Activated T-helper 1 cell treated with anti-CD3 and anti-CD28 coated beads, Interleukin-12 subunit alpha, Interleukin-12 subunit beta, Interleukin-2, Interleukin-4 antibody, amounts not matched to agents 30 ng/mL and 10 ng/mL and 1 ng/mL, durations not matched to agents 14 hours and 24 hours and 36 hours (primary cell): ENCODE results near the gene PMFBP1. TPM values are rescaled to one million over a fixed set of nuclear protein-coding genes. Genes with fewer than 3 reads are reported as not detected.
"Not testable (repeated sequence)": the region's sequence is repeated elsewhere in the genome, so short reads cannot be mapped to it uniquely, and the experiment has no call there.

Experiments
- DNase-seq: peaks from one replicate; pipeline ENCODE4 v3.0.0; 2021; ENCODE audit warnings: low spot score
- H3K27ac Mint-ChIP-seq: one replicate; pipeline ENCODE4 v1.8.0; 2021; ENCODE audit warnings: mild to moderate bottlenecking, mixed read lengths
- H3K27me3 Mint-ChIP-seq: one replicate; pipeline ENCODE4 v1.8.0; 2022; ENCODE audit warnings: mild to moderate bottlenecking, moderate library complexity, mixed read lengths; ENCODE audit not compliant: insufficient read depth
- H3K36me3 Mint-ChIP-seq: one replicate; pipeline ENCODE4 v1.8.0; 2021; ENCODE audit warnings: low read depth, mixed read lengths
- H3K4me1 Mint-ChIP-seq: one replicate; pipeline ENCODE4 v1.8.0; 2021; ENCODE audit warnings: low read depth, mixed read lengths
- H3K4me3 Mint-ChIP-seq: one replicate; pipeline ENCODE4 v1.8.0; 2021; ENCODE audit warnings: mild to moderate bottlenecking, moderate library complexity, mixed read lengths
- H3K9me3 Mint-ChIP-seq: one replicate; pipeline ENCODE4 v1.8.0; 2021; ENCODE audit warnings: mixed read lengths
- intact Hi-C: fragments of 100-400 bp; cut with micrococcal nuclease; formaldehyde crosslinking; loops from one replicate; pipeline ENCODE4 v1.15.1; 2024
- total RNA-seq: library from RNA; stranded (reverse); gene quantifications from 2 replicates; pipeline ENCODE4 v1.2.3, GENCODE V29; 2022

PMFBP1 gene
- total RNA-seq, 1 donor from 2014 or later, result 0.39 TPM

DNA sequence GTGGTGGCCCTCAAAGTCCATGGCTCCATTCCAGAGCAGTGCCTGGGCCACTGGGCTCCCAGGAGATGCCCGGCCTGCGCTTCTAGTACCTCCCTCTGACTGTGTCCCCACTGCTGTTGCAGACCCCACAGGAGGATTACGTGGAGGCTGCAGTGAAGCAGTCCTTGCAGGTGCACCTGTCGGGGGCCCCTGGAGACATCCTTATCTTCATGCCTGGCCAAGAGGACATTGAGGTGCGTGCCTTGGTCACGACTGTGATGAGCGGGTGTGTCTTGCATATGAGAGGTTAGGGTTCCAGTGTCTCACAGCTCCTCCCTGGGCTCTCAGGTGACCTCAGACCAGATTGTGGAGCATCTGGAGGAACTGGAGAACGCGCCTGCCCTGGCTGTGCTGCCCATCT is 67.0 kb downstream of the PMFBP1 start:
- no peaks in the 10 kb centered on the region for H3K9me3 Mint-ChIP-seq
- H3K4me1 Mint-ChIP-seq, result no peaks in the 10 kb centered on the region
- intact Hi-C loops, result no loop called here
- H3K27me3 Mint-ChIP-seq, result no peaks in the 10 kb centered on the region
- no peak overlapping the region for H3K27ac Mint-ChIP-seq
- no peak for DNase-seq
- H3K4me3 Mint-ChIP-seq, result no peak overlapping the region
- peaks cover 81% of the 10 kb centered on the region for H3K36me3 Mint-ChIP-seq

DNA sequence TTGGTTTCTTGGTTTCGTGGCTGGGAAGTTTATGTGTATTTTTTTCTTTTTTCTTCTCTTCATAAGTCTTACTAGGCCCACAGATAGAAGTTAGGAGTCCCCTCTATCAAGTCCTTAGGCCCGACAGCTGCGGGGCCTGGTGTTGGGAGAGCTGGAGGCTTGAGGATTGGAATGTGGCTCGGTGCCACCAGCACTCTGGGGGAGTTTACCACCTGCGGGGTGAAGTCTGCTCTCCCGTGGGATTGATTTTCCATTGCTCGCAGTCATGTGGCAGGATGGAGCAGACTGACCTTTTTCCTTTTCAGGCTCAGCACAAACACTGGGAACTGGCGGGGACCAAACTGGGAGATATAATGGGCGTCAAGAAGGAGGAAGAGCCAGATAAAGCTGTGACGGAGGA is 70.8 kb downstream of the PMFBP1 start:
- intact Hi-C loops, result no loop called here
- Mint-ChIP-seq H3K27ac (no peak overlapping the region), H3K4me1 (peaks cover 14% of the 10 kb centered on the region), H3K36me3 (peaks cover 77% of the 10 kb centered on the region), H3K9me3 (no peaks in the 10 kb centered on the region), H3K4me3 (no peak overlapping the region), H3K27me3 (no peaks in the 10 kb centered on the region)
- no peak for DNase-seq

- Mint-ChIP-seq H3K27me3 (no peaks in the 10 kb centered on the region), H3K9me3 (no peaks in the 10 kb centered on the region), H3K27ac (no peak overlapping the region), H3K4me1 (peaks cover 32% of the 10 kb centered on the region), H3K36me3 (peaks cover 70% of the 10 kb centered on the region), H3K4me3 (no peak overlapping the region)
- intact Hi-C loops, result loop anchor here (1.0 kb wide), 1 partner anchor 33 kb away; no protein-coding TSS in a partner anchor
- peak; percentile 35 for DNase-seq
These were observed 72.6 kb downstream of the PMFBP1 start for GRCh38 chr16:72099377-72099818.

DNA sequence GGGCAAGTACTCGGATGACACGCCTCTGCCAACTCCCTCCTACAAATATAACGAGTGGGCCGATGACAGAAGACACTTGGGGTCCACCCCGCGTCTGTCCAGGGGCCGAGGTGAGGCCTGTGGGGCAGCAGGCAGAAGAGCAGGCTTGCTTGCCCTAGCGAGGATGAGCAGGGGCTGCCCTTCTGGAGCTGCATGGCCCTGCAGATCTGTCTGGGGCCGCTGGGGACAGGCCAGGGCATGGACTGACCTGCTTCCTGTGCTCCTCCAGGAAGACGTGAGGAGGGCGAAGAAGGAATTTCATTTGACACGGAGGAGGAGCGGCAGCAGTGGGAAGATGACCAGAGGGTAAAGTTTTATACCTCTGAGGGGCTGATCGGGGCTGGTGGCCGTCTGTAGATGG is 73.0 kb downstream of the PMFBP1 start:
- no peak overlapping the region for H3K27ac Mint-ChIP-seq
- H3K4me1 Mint-ChIP-seq, result peaks cover 35% of the 10 kb centered on the region
- no peak overlapping the region for H3K4me3 Mint-ChIP-seq
- intact Hi-C loops, result loop anchor here (1.0 kb wide), 1 partner anchor 33 kb away; no protein-coding TSS in a partner anchor
- H3K9me3 Mint-ChIP-seq, result no peaks in the 10 kb centered on the region
- H3K36me3 Mint-ChIP-seq, result peaks cover 68% of the 10 kb centered on the region
- DNase-seq, result no peak
- H3K27me3 Mint-ChIP-seq, result no peaks in the 10 kb centered on the region

DNA sequence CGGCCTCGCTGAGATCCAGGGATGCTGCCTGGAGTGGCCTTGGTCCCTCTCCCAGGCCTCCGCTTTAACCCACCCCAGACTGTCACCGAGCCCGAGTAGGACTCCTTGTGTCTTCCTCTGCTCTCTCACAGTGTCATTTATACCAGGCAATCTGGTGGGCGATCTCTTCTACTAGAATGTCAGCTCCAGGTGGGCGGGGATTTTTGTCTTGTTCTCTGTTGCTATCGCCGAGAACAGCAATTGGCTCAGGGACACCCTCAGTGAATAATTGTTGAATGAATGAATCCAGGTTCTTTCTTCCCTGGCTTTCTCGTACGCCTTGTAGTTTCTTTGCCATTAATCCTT is 77.7 kb downstream of the PMFBP1 start:
- peak overlapping the region; percentile 99 for H3K4me3 Mint-ChIP-seq
- peak overlapping the region; percentile 99 for H3K27ac Mint-ChIP-seq
- H3K9me3 Mint-ChIP-seq, result no peaks in the 10 kb centered on the region
- intact Hi-C loops, result loop anchor here (5.0 kb wide), 3 partner anchors 372 to 1292 kb away; partner anchors contain the start of genes PHLPP2 and VAC14
- peaks cover 64% of the 10 kb centered on the region for H3K4me1 Mint-ChIP-seq
- peaks cover 39% of the 10 kb centered on the region for H3K36me3 Mint-ChIP-seq
- no peaks in the 10 kb centered on the region for H3K27me3 Mint-ChIP-seq
- DNase-seq, result no peak

DNA sequence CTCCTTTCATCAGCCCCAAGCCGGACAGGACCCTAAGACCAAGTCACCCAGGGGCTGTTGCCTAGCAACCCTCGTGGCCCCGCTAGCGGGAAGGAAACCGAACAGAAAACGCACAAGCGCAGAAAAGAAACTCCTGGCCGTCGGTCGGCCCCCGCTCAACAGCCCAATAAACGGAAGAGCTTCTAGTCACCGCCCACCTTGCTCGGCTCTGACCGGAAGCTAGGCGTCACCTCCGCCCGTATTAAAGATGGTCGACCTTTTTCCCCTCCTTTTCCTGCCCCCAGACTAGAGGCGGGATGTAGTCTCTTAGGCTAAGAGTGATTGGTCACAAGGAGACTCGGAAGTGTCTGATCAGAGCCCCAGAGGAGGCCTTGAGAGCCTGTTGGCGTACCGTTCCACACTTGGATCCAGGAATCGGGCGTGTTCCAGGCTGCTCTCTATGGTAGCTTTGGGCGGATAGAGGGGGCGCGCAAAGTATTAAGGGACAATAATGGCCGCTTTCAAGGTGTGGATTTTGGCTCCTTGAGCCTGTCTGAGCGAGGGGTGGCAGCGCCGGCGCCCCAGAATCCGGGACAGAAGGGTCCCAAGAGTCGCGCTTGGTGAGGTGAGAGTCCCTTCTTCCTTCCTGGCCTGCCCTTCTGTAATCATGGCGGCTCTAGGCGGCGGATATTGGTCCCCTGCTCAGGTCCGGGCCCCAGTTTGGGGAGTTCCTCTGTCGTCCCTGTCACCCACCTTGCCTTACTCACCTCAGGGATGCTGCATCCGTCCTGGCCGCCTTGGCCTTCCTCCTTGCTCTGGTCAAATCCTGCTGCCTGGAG is 78.3 kb downstream of the PMFBP1 start, which contains the start of the genes DHX38 and TXNL4B:
Gene DHX38, plus strand, starts transcription at position 400 of the 818 bp plus-strand sequence. CDS start 2,311 bp downstream, outside the sequence.
Gene TXNL4B, minus strand, starts transcription at position 173 of the 818 bp plus-strand sequence. CDS start 2,871 bp downstream, outside the sequence.
- intact Hi-C loops, result loop anchor here (1.0 to 5.0 kb wide), 8 partner anchors 85 to 1291 kb away; partner anchors contain the start of genes DHODH, IST1, PHLPP2 and VAC14
- Mint-ChIP-seq H3K9me3 (no peaks in the 10 kb centered on the region), H3K4me1 (peaks cover 64% of the 10 kb centered on the region), H3K36me3 (peaks cover 44% of the 10 kb centered on the region), H3K27me3 (no peaks in the 10 kb centered on the region), H3K4me3 (peak within 1 kb of the TSS; percentile 99), H3K27ac (peak within 1 kb of the TSS; percentile 99)
- peak; percentile 92 for DNase-seq

DNA sequence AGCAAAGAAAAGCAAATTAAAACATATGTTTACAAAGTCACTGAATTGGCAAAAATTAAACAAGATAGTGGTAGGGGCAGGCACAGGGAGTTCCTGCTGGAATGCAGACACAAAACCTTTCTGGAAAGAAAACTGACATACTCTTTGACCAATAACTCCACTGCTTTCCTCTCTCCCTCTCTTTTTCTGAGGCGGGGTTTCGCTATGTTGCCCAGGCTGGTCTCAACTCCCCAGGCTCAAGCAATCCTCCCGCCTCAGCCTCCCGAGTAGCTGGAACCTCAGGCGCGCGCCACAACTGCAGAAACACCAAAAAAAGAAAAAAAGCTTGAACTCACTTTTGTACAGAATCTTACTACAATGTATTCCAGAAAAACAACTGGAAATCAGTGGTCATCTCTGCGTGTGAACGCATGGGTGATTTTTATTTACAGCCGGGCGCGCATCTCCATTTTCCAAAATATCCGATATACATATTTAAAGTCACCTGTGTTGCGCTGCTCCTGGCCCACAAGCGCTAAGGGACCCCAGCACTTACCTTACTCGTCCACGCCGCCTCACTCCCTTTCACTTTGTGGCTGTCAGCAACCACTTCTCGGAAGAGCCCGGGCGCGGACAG is 79.0 kb downstream of the PMFBP1 start:
- DNase-seq, result no peak
- H3K4me1 Mint-ChIP-seq, result peaks cover 64% of the 10 kb centered on the region
- H3K4me3 Mint-ChIP-seq, result peak overlapping the region; percentile 99
- H3K9me3 Mint-ChIP-seq, result no peaks in the 10 kb centered on the region
- H3K36me3 Mint-ChIP-seq, result peaks cover 45% of the 10 kb centered on the region
- H3K27ac Mint-ChIP-seq, result peak overlapping the region; percentile 99
- no peaks in the 10 kb centered on the region for H3K27me3 Mint-ChIP-seq
- intact Hi-C loops, result loop anchor here (1.0 to 5.0 kb wide), 8 partner anchors 85 to 1291 kb away; partner anchors contain the start of genes DHODH, IST1, PHLPP2 and VAC14

DNA sequence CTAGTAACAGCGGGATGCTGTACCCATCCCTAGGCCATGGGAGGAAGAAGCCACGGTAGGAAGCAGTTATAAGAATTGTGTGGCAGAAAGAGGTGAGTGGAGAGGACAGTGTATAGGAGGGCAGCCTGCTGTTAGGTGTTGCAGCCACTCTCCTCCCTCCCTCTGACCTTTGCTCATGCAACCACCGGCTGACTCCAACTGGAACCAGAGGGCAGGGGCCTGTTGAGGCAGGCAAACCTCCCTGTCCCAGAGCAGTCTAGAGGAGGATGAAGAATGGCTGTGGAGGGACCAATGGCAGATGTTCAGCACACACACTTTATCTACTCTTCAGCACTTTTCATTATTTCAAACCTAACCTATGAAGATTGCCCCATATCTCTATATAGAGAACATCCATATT is 80.7 kb downstream of the PMFBP1 start:
- peak overlapping the region; percentile 35 for H3K27ac Mint-ChIP-seq
- no peaks in the 10 kb centered on the region for H3K9me3 Mint-ChIP-seq
- peaks cover 43% of the 10 kb centered on the region for H3K36me3 Mint-ChIP-seq
- H3K4me1 Mint-ChIP-seq, result peaks cover 51% of the 10 kb centered on the region
- H3K27me3 Mint-ChIP-seq, result no peaks in the 10 kb centered on the region
- H3K4me3 Mint-ChIP-seq, result peak overlapping the region; percentile 99
- no peak for DNase-seq
- intact Hi-C loops, result loop anchor here (5.0 kb wide), 3 partner anchors 369 to 1289 kb away; partner anchors contain the start of genes PHLPP2 and VAC14

DNA sequence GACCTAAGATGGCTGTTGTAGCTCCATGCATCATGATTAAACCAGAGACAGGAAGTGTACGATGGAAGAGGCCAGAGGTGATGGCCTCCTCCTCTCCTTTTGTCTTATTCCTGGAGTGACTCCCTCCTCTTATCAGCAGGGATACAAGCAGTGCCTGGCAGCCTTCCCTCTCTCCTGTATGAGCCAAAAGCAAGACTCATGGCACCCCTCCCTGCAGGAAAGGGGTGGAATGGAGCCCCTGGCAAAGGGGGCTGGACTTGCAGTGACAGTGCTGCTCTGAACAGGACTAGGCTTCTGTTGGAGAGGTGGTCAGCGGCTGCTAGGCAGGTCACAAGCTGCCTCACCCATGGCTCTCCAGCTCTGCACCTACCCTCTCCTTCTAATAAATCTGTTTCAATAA is 87.0 kb downstream of the PMFBP1 start:
- DNase-seq, result no peak
- intact Hi-C loops, result no loop called here
- H3K36me3 Mint-ChIP-seq, result peaks cover 44% of the 10 kb centered on the region
- peaks cover 2% of the 10 kb centered on the region for H3K4me1 Mint-ChIP-seq
- H3K27ac Mint-ChIP-seq, result no peak overlapping the region
- no peak overlapping the region for H3K4me3 Mint-ChIP-seq
- no peaks in the 10 kb centered on the region for H3K27me3 Mint-ChIP-seq
- peaks cover 7% of the 10 kb centered on the region for H3K9me3 Mint-ChIP-seq

GRCh38 chr16:72084445-72084844 is 87.5 kb downstream of the PMFBP1 start:
- no peaks in the 10 kb centered on the region for H3K4me1 Mint-ChIP-seq
- peaks cover 7% of the 10 kb centered on the region for H3K9me3 Mint-ChIP-seq
- peaks cover 41% of the 10 kb centered on the region for H3K36me3 Mint-ChIP-seq
- DNase-seq, result no peak
- H3K27ac Mint-ChIP-seq, result no peak overlapping the region
- H3K27me3 Mint-ChIP-seq, result no peaks in the 10 kb centered on the region
- no peak overlapping the region for H3K4me3 Mint-ChIP-seq
- intact Hi-C loops, result no loop called here

DNA sequence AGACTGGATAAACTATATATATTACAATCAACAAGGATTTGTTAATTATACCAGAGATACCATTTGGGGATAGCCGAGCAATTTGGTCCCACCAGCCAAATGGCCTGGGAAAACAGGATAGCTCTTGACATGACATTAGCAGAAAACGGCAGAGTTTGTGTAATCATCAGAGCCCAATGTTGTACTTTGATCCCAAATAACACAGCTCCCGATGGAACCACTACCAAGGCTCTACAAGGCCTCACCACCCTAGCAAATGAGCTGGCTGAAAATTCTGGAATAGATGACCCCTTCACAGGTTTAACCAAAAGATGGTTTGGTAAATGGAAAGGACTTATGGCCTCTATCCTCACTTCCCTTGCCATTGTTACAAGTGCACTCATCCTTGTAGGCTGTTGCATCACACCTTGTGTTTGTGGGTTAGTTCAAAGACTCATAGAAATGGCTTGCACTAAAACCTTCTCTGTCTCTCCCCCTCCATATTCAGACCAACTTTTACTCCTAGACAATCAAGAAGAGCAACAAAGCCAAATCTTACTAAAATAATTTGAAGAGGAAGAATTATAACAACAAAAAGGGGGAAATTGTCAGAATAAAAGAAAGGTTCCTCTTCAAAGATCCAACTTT is 88.1 kb downstream of the PMFBP1 start:
- H3K27ac Mint-ChIP-seq, result no peak overlapping the region
- no peak overlapping the region for H3K4me3 Mint-ChIP-seq
- H3K9me3 Mint-ChIP-seq, result peaks cover 7% of the 10 kb centered on the region
- peaks cover 36% of the 10 kb centered on the region for H3K36me3 Mint-ChIP-seq
- intact Hi-C loops, result no loop called here
- H3K4me1 Mint-ChIP-seq, result no peaks in the 10 kb centered on the region
- H3K27me3 Mint-ChIP-seq, result no peaks in the 10 kb centered on the region
- DNase-seq, result no peak

DNA sequence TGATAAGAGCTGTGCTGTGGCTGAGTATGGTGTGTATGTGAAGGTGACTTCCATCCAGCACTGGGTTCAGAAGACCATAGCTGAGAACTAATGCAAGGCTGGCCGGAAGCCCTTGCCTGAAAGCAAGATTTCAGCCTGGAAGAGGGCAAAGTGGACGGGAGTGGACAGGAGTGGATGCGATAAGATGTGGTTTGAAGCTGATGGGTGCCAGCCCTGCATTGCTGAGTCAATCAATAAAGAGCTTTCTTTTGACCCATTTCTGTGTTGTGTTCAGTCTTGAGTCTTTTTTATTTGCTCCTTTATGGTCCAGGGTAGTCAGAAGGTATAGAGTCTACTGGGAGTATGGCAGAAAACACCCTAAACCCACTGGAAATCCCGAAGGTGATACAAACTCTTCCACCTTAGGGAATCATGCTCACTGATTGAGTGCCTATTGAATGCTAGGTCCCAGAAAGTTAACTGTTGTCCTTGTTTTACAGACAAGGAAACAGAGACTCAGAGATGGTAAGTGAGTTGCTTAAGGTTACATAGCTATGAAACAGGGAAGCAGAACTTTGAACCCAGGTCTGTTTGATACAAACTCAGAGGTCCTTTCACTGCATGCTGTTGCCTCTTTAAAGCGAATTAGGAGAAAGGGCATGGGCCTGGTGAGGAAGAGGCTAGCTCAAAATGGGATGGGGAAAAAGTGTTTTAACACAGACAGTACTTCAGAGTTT is 94.8 kb downstream of the PMFBP1 start:
- H3K4me3 Mint-ChIP-seq, DNase-seq, intact Hi-C loops, H3K27me3 Mint-ChIP-seq, H3K9me3 Mint-ChIP-seq, H3K36me3 Mint-ChIP-seq, H3K27ac Mint-ChIP-seq, H3K4me1 Mint-ChIP-seq: not testable (repeated sequence)
